GM10266 (cell line): ENCODE data around the gene LRRC32.

ENCODE experiments used
- DNase-seq: peaks from one replicate; pipeline ENCODE4 v3.0.0; 2012; ENCODE audit errors: extremely low spot score
- TF ChIP-seq, protein P1 (sequence below): IDR thresholded peaks from 2 replicates; pipeline ENCODE4 v1.5.1; 2012; ENCODE audit warnings: mild to moderate bottlenecking, low read depth; ENCODE audit not compliant: control insufficient read depth, insufficient read depth; ENCODE audit errors: missing control alignments

LRRC32 gene

GRCh38 chr11:76699451-76700091 lies 29.0 kb upstream of the LRRC32 start:
- no peak for DNase-seq
- TF ChIP-seq, protein P1, sequence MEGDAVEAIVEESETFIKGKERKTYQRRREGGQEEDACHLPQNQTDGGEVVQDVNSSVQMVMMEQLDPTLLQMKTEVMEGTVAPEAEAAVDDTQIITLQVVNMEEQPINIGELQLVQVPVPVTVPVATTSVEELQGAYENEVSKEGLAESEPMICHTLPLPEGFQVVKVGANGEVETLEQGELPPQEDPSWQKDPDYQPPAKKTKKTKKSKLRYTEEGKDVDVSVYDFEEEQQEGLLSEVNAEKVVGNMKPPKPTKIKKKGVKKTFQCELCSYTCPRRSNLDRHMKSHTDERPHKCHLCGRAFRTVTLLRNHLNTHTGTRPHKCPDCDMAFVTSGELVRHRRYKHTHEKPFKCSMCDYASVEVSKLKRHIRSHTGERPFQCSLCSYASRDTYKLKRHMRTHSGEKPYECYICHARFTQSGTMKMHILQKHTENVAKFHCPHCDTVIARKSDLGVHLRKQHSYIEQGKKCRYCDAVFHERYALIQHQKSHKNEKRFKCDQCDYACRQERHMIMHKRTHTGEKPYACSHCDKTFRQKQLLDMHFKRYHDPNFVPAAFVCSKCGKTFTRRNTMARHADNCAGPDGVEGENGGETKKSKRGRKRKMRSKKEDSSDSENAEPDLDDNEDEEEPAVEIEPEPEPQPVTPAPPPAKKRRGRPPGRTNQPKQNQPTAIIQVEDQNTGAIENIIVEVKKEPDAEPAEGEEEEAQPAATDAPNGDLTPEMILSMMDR, result no peak

DNA sequence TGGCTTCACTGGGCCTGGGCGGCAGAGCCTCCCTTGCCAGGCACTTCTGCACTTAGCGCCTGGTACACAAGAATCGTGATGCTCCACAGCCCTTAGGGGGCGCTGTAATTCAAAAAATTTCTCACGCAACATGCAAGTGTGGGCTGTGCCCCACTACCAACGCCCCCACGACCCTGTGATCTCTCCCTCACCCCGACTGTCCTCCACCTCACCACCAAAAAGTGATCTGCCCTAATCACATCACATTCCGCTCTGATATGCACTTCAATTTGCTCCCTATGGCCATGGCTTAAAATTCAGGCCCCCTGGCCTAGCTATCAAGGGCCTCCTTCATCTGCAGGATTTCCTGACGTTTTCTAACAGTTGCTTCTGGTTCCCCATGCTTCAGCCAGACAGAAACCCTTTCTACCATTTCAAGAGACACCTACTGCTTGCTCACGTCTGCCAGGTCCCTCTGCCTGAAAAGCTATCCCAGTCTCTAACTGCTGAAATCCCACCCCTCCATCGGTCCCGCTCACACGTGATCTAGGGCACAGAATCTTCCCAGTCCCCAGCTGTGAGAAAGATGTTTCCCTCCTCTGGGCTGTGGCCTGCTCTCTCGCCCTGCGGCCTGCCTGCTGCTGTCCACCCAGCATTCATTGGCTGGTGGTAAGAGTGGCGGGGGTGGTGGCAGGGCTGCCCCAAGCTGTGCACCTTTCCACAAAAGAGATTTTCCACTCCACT lies 27.9 kb upstream of the LRRC32 start:
- TF ChIP-seq, protein P1, result peak; percentile 29
- no peak for DNase-seq

GRCh38 chr11:76696756-76697155 lies 26.2 kb upstream of the LRRC32 start:
- TF ChIP-seq, protein P1, result no peak
- DNase-seq, result no peak

GRCh38 chr11:76695771-76696170 lies 25.2 kb upstream of the LRRC32 start:
- TF ChIP-seq, protein P1, result no peak
- no peak for DNase-seq

- no peak for DNase-seq
These were observed 24.6 kb upstream of the LRRC32 start for GRCh38 chr11:76695133-76695532.

GRCh38 chr11:76694664-76695063 lies 24.1 kb upstream of the LRRC32 start:
- DNase-seq, result no peak
- TF ChIP-seq, protein P1, result no peak

More at GRCh38 chr11:76695133-76695532, 24.6 kb upstream of the LRRC32 start:
- TF ChIP-seq, protein P1, result no peak

DNA sequence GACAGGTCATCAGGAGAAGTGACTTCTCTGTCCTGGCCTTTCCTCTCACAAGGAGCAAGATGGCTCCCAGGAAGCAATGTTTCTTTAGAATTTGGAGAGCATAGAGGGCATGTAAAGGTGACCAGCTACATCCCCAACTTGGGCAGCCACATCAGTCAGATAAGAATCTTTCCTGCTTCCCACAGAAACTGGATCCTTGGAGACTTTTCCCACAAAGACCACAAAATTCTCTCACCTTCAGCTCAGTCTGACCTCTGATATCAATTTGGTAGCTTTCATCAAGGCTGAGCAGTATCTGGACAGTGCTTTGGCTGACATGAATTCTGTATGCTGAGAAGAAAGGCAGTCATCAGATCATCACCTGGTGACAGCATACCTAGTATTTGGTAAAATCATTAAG lies 23.3 kb upstream of the LRRC32 start:
- DNase-seq, result no peak
- TF ChIP-seq, protein P1, result no peak
